ENCODE results near the gene AQP3.
"Not testable (repeated sequence)": the region's sequence is repeated elsewhere in the genome, so short reads cannot be mapped to it uniquely, and the experiment has no call there.

DNA sequence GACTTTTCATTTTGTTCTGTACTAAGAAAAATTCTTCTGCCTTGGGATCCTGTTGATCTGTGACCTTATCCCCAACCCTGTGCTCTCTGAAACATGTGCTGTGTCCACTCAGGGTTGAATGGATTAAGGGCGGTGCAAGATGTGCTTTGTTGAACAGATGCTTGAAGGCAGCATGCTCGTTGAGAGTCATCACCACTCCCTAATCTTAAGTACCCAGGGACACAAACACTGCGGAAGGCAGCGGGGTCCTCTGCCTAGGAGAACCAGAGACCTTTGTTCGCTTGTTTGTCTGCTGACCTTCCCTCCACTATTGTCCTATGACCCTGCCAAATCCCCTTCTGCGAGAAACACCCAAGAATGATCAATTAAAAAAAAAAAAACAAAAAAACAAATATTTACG, 23.4 kb downstream of the AQP3 start:
- TF ChIP-seq, protein P1, sequence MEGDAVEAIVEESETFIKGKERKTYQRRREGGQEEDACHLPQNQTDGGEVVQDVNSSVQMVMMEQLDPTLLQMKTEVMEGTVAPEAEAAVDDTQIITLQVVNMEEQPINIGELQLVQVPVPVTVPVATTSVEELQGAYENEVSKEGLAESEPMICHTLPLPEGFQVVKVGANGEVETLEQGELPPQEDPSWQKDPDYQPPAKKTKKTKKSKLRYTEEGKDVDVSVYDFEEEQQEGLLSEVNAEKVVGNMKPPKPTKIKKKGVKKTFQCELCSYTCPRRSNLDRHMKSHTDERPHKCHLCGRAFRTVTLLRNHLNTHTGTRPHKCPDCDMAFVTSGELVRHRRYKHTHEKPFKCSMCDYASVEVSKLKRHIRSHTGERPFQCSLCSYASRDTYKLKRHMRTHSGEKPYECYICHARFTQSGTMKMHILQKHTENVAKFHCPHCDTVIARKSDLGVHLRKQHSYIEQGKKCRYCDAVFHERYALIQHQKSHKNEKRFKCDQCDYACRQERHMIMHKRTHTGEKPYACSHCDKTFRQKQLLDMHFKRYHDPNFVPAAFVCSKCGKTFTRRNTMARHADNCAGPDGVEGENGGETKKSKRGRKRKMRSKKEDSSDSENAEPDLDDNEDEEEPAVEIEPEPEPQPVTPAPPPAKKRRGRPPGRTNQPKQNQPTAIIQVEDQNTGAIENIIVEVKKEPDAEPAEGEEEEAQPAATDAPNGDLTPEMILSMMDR (IDR thresholded peaks at IDR 0.05) = not testable (repeated sequence)
- TF ChIP-seq, protein P2, sequence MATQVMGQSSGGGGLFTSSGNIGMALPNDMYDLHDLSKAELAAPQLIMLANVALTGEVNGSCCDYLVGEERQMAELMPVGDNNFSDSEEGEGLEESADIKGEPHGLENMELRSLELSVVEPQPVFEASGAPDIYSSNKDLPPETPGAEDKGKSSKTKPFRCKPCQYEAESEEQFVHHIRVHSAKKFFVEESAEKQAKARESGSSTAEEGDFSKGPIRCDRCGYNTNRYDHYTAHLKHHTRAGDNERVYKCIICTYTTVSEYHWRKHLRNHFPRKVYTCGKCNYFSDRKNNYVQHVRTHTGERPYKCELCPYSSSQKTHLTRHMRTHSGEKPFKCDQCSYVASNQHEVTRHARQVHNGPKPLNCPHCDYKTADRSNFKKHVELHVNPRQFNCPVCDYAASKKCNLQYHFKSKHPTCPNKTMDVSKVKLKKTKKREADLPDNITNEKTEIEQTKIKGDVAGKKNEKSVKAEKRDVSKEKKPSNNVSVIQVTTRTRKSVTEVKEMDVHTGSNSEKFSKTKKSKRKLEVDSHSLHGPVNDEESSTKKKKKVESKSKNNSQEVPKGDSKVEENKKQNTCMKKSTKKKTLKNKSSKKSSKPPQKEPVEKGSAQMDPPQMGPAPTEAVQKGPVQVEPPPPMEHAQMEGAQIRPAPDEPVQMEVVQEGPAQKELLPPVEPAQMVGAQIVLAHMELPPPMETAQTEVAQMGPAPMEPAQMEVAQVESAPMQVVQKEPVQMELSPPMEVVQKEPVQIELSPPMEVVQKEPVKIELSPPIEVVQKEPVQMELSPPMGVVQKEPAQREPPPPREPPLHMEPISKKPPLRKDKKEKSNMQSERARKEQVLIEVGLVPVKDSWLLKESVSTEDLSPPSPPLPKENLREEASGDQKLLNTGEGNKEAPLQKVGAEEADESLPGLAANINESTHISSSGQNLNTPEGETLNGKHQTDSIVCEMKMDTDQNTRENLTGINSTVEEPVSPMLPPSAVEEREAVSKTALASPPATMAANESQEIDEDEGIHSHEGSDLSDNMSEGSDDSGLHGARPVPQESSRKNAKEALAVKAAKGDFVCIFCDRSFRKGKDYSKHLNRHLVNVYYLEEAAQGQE (IDR thresholded peaks at IDR 0.05; ENCODE audit: insufficient read depth in 1 of 2, low read depth in 2 of 2, low read length in 1 of 2) = not testable (repeated sequence)
